Measurements from ENCODE around the gene EPYC.

EPYC gene

DNA sequence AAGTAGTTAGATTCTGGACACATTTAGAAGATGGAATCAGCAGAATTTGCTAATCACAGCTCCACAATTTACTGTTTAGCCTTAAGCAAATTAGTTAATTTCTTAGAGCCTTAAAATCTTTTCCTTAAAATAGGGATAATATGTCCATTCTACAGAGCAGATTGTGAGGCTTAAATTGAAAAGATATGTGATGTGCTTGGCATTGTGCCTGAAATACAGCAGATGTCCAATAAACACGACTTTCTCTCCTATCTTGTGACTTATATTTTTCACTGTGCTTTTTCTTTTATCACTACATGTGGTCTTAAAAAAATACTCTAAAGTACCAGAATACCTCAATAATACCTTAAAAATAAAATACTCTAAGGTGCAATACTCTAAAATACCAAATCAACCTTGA lies 80.4 kb downstream of the EPYC start:
- Histone ChIP-seq H3K36me3 (ENCODE audit: control insufficient read depth in 2 of 2, insufficient read depth in 1 of 2, low read length in 2 of 2) (no peaks in the 10 kb centered on the region), H3K4me3 (ENCODE audit: low read depth, low read length) (no peak overlapping the region), H3K4me1 (ENCODE audit: control insufficient read depth, insufficient read depth, low read length) (no peaks in the 10 kb centered on the region), H3K27ac (ENCODE audit: extremely low read depth, low read depth, low read length) (no peak overlapping the region), H3K9me3 (ENCODE audit: control insufficient read depth, insufficient read depth, low read depth, low read length) (no peaks in the 10 kb centered on the region)
- ChIA-PET POLR2A (no interaction called here), CTCF (no interaction called here)
- TF ChIP-seq, protein P1, sequence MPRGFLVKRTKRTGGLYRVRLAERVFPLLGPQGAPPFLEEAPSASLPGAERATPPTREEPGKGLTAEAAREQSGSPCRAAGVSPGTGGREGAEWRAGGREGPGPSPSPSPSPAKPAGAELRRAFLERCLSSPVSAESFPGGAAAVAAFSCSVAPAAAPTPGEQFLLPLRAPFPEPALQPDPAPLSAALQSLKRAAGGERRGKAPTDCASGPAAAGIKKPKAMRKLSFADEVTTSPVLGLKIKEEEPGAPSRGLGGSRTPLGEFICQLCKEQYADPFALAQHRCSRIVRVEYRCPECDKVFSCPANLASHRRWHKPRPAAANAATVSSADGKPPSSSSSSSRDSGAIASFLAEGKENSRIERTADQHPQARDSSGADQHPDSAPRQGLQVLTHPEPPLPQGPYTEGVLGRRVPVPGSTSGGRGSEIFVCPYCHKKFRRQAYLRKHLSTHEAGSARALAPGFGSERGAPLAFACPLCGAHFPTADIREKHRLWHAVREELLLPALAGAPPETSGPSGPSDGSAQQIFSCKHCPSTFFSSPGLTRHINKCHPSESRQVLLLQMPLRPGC (tag by site-specific recombination; IDR thresholded peaks at IDR 0.05), result no peak
- TF ChIP-seq ZNF155 (tag by site-specific recombination; IDR thresholded peaks at IDR 0.05) (no peak), ZNF223 (tag by site-specific recombination; IDR thresholded peaks at IDR 0.05) (no peak), OSR2 (tag by site-specific recombination; IDR thresholded peaks at IDR 0.05) (no peak), ZNF157 (tag by site-specific recombination; IDR thresholded peaks at IDR 0.05) (no peak), ZSCAN23 (tag by site-specific recombination; IDR thresholded peaks at IDR 0.05) (no peak)
- TF ChIP-seq, protein P2, sequence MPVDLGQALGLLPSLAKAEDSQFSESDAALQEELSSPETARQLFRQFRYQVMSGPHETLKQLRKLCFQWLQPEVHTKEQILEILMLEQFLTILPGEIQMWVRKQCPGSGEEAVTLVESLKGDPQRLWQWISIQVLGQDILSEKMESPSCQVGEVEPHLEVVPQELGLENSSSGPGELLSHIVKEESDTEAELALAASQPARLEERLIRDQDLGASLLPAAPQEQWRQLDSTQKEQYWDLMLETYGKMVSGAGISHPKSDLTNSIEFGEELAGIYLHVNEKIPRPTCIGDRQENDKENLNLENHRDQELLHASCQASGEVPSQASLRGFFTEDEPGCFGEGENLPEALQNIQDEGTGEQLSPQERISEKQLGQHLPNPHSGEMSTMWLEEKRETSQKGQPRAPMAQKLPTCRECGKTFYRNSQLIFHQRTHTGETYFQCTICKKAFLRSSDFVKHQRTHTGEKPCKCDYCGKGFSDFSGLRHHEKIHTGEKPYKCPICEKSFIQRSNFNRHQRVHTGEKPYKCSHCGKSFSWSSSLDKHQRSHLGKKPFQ (tag by site-specific recombination; IDR thresholded peaks at IDR 0.05), result no peak
- TF ChIP-seq, protein P3, sequence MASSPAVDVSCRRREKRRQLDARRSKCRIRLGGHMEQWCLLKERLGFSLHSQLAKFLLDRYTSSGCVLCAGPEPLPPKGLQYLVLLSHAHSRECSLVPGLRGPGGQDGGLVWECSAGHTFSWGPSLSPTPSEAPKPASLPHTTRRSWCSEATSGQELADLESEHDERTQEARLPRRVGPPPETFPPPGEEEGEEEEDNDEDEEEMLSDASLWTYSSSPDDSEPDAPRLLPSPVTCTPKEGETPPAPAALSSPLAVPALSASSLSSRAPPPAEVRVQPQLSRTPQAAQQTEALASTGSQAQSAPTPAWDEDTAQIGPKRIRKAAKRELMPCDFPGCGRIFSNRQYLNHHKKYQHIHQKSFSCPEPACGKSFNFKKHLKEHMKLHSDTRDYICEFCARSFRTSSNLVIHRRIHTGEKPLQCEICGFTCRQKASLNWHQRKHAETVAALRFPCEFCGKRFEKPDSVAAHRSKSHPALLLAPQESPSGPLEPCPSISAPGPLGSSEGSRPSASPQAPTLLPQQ (tag by site-specific recombination; IDR thresholded peaks at IDR 0.05), result no peak

DNA sequence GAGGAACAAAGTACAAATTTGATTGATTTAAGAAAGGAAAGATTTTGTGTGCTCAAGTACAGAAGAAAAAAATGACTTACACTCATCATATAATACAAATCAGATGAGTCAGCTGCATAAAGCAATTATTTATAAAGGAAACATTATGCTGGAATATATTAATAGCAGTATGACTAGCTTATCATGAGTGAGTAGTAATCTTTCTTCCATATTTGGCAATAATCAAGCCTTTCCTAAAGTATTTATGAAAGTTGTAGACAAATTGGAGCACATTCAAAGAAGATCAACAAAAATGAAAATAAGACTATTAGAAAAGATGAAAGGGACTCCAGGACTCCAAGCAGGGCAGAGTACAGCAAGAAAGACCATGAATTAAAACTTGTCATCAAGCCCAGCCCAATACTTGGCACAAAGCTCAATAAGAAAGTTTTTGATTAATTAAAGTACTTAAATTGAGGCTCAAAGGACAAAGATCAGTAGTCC lies 82.6 kb downstream of the EPYC start:
- ChIA-PET POLR2A (no interaction called here), CTCF (interaction anchor here (0.7 to 1.5 kb wide), 5 partner anchors 11 to 1381 kb away, joined by 3 to 7 read pairs (median 4); no protein-coding TSS in a partner anchor)
- Histone ChIP-seq H3K4me3 (ENCODE audit: low read depth, low read length) (no peak overlapping the region), H3K4me1 (ENCODE audit: control insufficient read depth, insufficient read depth, low read length) (no peaks in the 10 kb centered on the region), H3K36me3 (ENCODE audit: control insufficient read depth in 2 of 2, insufficient read depth in 1 of 2, low read length in 2 of 2) (no peaks in the 10 kb centered on the region), H3K27ac (ENCODE audit: extremely low read depth, low read depth, low read length) (no peak overlapping the region), H3K9me3 (ENCODE audit: control insufficient read depth, insufficient read depth, low read depth, low read length) (no peaks in the 10 kb centered on the region)
- TF ChIP-seq ZNF266 (tag by site-specific recombination; IDR thresholded peaks at IDR 0.05; ENCODE audit: low read depth), result no peak
- TF ChIP-seq ZSCAN16 (tag by site-specific recombination; IDR thresholded peaks at IDR 0.05), result no peak
- no peak for TF ChIP-seq SETDB1 (IDR thresholded peaks at IDR 0.05; ENCODE audit: insufficient read length, low read length)
- TF ChIP-seq ZNF37A (tag by site-specific recombination; IDR thresholded peaks at IDR 0.05), result no peak
- no peak for TF ChIP-seq ZNF791 (tag by site-specific recombination; IDR thresholded peaks at IDR 0.05)
- TF ChIP-seq HOXA7 (CRISPR knock-in tag; IDR thresholded peaks at IDR 0.05; ENCODE audit: borderline replicate concordance), result no peak
- TF ChIP-seq, protein P4, sequence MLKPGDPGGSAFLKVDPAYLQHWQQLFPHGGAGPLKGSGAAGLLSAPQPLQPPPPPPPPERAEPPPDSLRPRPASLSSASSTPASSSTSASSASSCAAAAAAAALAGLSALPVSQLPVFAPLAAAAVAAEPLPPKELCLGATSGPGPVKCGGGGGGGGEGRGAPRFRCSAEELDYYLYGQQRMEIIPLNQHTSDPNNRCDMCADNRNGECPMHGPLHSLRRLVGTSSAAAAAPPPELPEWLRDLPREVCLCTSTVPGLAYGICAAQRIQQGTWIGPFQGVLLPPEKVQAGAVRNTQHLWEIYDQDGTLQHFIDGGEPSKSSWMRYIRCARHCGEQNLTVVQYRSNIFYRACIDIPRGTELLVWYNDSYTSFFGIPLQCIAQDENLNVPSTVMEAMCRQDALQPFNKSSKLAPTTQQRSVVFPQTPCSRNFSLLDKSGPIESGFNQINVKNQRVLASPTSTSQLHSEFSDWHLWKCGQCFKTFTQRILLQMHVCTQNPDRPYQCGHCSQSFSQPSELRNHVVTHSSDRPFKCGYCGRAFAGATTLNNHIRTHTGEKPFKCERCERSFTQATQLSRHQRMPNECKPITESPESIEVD (tag by site-specific recombination; IDR thresholded peaks at IDR 0.05), result no peak

DNA sequence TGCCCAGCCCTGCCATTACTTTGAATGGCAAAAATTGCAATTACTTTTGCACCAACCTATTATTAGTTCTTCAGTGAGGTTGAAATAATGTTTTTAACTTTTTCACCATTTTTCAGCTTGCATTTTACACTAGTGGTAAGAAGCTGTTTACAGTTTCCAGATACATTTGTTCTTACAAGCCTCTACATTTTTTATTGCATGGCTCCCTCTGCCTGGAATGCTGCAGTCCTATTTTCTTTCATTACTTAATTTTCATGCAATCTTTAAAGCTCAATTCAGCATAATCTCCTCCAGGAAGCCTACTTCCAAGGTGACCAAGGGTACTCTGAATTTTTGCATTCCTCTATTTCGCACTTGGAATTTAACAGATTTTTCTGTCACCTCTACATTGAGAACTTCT lies 83.2 kb downstream of the EPYC start:
- no peak overlapping the region for H3K27ac ChIP-seq (ENCODE audit: extremely low read depth, low read depth, low read length)
- TF ChIP-seq ZSCAN30 (tag by site-specific recombination; IDR thresholded peaks at IDR 0.05) (no peak), ZNF426 (tag by site-specific recombination; IDR thresholded peaks at IDR 0.05) (no peak), ZFP41 (tag by site-specific recombination; IDR thresholded peaks at IDR 0.05; ENCODE audit: borderline replicate concordance) (no peak), SP2 (tag by site-specific recombination; IDR thresholded peaks at IDR 0.05) (no peak), ZNF501 (tag by site-specific recombination; IDR thresholded peaks at IDR 0.05) (no peak), ZNF707 (tag by site-specific recombination; IDR thresholded peaks at IDR 0.05) (no peak), REPIN1 (tag by site-specific recombination; IDR thresholded peaks at IDR 0.05; ENCODE audit: low read depth) (no peak), ZBTB20 (tag by site-specific recombination; IDR thresholded peaks at IDR 0.05) (no peak), ZNF768 (tag by site-specific recombination; IDR thresholded peaks at IDR 0.05) (no peak), HOXA7 (CRISPR knock-in tag; IDR thresholded peaks at IDR 0.05; ENCODE audit: borderline replicate concordance) (no peak)
- TF ChIP-seq, protein P5, sequence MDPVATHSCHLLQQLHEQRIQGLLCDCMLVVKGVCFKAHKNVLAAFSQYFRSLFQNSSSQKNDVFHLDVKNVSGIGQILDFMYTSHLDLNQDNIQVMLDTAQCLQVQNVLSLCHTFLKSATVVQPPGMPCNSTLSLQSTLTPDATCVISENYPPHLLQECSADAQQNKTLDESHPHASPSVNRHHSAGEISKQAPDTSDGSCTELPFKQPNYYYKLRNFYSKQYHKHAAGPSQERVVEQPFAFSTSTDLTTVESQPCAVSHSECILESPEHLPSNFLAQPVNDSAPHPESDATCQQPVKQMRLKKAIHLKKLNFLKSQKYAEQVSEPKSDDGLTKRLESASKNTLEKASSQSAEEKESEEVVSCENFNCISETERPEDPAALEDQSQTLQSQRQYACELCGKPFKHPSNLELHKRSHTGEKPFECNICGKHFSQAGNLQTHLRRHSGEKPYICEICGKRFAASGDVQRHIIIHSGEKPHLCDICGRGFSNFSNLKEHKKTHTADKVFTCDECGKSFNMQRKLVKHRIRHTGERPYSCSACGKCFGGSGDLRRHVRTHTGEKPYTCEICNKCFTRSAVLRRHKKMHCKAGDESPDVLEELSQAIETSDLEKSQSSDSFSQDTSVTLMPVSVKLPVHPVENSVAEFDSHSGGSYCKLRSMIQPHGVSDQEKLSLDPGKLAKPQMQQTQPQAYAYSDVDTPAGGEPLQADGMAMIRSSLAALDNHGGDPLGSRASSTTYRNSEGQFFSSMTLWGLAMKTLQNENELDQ (tag by site-specific recombination; IDR thresholded peaks at IDR 0.05; ENCODE audit: low read depth), result no peak

More for the DNA sequence above, 83.2 kb downstream of the EPYC start:
- POLR2A ChIA-PET, result no interaction called here
- Histone ChIP-seq H3K4me1 (ENCODE audit: control insufficient read depth, insufficient read depth, low read length) (no peaks in the 10 kb centered on the region), H3K4me3 (ENCODE audit: low read depth, low read length) (no peak overlapping the region), H3K9me3 (ENCODE audit: control insufficient read depth, insufficient read depth, low read depth, low read length) (no peaks in the 10 kb centered on the region), H3K36me3 (ENCODE audit: control insufficient read depth in 2 of 2, insufficient read depth in 1 of 2, low read length in 2 of 2) (no peaks in the 10 kb centered on the region)
- CTCF ChIA-PET, result interaction anchor here (0.7 to 1.5 kb wide), 5 partner anchors 10 to 1380 kb away, joined by 3 to 7 read pairs (median 4); no protein-coding TSS in a partner anchor

Data from HEK293 (cell line).